HG02798 (cell line): ENCODE data around the gene YPEL2.

Source experiments
- ATAC-seq: cut with Tn5 transposase; IDR thresholded peaks from one replicate; pipeline ENCODE4 v1.9.1; 2021; ENCODE audit warnings: mild to moderate bottlenecking; ENCODE audit not compliant: unreplicated experiment, poor library complexity

YPEL2 gene

GRCh38 chr17:59329176-59330052 is 2.0 kb upstream of the YPEL2 start:
- ATAC-seq: no peak

GRCh38 chr17:59330053-59330942 is 1.2 kb upstream of the YPEL2 start:
- ATAC-seq: no peak

GRCh38 chr17:59331929-59332748 is 684 bp downstream of the YPEL2 start:
- ATAC-seq: peak; percentile 14

GRCh38 chr17:59332749-59333377 is 1.4 kb downstream of the YPEL2 start:
- no peak for ATAC-seq

- no peak for ATAC-seq
Measured at GRCh38 chr17:59333836-59334235, 2.4 kb downstream of the YPEL2 start.

- ATAC-seq: no peak
Measured at GRCh38 chr17:59335685-59336084, 4.2 kb downstream of the YPEL2 start.

GRCh38 chr17:59337741-59338299 is 6.4 kb downstream of the YPEL2 start:
- ATAC-seq: no peak

GRCh38 chr17:59338498-59338897 is 7.0 kb downstream of the YPEL2 start:
- no peak for ATAC-seq

- no peak for ATAC-seq
Measured at GRCh38 chr17:59341922-59342321, 10.5 kb downstream of the YPEL2 start.

- ATAC-seq: no peak
Measured at GRCh38 chr17:59342681-59343131, 11.3 kb downstream of the YPEL2 start.

GRCh38 chr17:59345476-59345875 is 14.0 kb downstream of the YPEL2 start:
- no peak for ATAC-seq

- ATAC-seq: no peak
Measured at GRCh38 chr17:59346341-59346740, 14.9 kb downstream of the YPEL2 start.

- ATAC-seq: no peak
Measured at GRCh38 chr17:59346876-59347407, 15.5 kb downstream of the YPEL2 start.

GRCh38 chr17:59347975-59348391 is 16.5 kb downstream of the YPEL2 start:
- no peak for ATAC-seq

- ATAC-seq: no peak
Measured at GRCh38 chr17:59349178-59349577, 17.7 kb downstream of the YPEL2 start.

- no peak for ATAC-seq
Measured at GRCh38 chr17:59353106-59353854, 21.8 kb downstream of the YPEL2 start.

- no peak for ATAC-seq
Measured at GRCh38 chr17:59353936-59354755, 22.7 kb downstream of the YPEL2 start.
